Activated CD4-positive, alpha-beta T cell treated with anti-CD3 and anti-CD28 coated beads, Interleukin-2, amount 10 ng/mL, durations not matched to agents 24 days and 14 days (primary cell): ENCODE data around the gene DAND5. TPM values are rescaled to one million over a fixed set of nuclear protein-coding genes. Genes with fewer than 3 reads are reported as not detected.
A peak's percentile ranks its signal among the peaks of the same experiment; 100 is the strongest.

Experiments used
- DNase-seq: peaks from one replicate; pipeline ENCODE4 v3.0.0; 2022
- H3K27ac Mint-ChIP-seq: one replicate; pipeline ENCODE4 v1.8.0; 2022; ENCODE audit warnings: mild to moderate bottlenecking, mixed read lengths
- H3K27me3 Mint-ChIP-seq: one replicate; pipeline ENCODE4 v1.8.0; 2022; ENCODE audit warnings: mixed read lengths
- H3K36me3 Mint-ChIP-seq: one replicate; pipeline ENCODE4 v1.8.0; 2022; ENCODE audit warnings: low read depth, mild to moderate bottlenecking, mixed read lengths
- H3K4me1 Mint-ChIP-seq: one replicate; pipeline ENCODE4 v1.8.0; 2021; ENCODE audit warnings: mixed read lengths
- H3K4me3 Mint-ChIP-seq: one replicate; pipeline ENCODE4 v1.8.0; 2022; ENCODE audit warnings: mild to moderate bottlenecking, moderate library complexity, mixed read lengths
- H3K9me3 Mint-ChIP-seq: one replicate; pipeline ENCODE4 v1.8.0; 2021; ENCODE audit warnings: mixed read lengths
- intact Hi-C: fragments of 100-400 bp; cut with micrococcal nuclease; formaldehyde crosslinking; loops from one replicate; pipeline ENCODE4 v1.15.1; 2023
- total RNA-seq: library from RNA; stranded (reverse); gene quantifications from 2 replicates; pipeline ENCODE4 v1.2.3, GENCODE V29; 2022

DAND5 gene
- total RNA-seq, 1 donor from 2014 or later, result not detected

GRCh38 chr19:13008926-13009787 lies 39.8 kb downstream of the DAND5 start:
- peaks cover 43% of the 10 kb centered on the region for H3K27me3 Mint-ChIP-seq
- peaks cover 2% of the 10 kb centered on the region for H3K36me3 Mint-ChIP-seq
- peaks cover 12% of the 10 kb centered on the region for H3K4me1 Mint-ChIP-seq
- no peak overlapping the region for H3K27ac Mint-ChIP-seq
- H3K4me3 Mint-ChIP-seq, result no peak overlapping the region
- H3K9me3 Mint-ChIP-seq, result no peaks in the 10 kb centered on the region
- DNase-seq, result no peak
- intact Hi-C loops, result no loop called here

DNA sequence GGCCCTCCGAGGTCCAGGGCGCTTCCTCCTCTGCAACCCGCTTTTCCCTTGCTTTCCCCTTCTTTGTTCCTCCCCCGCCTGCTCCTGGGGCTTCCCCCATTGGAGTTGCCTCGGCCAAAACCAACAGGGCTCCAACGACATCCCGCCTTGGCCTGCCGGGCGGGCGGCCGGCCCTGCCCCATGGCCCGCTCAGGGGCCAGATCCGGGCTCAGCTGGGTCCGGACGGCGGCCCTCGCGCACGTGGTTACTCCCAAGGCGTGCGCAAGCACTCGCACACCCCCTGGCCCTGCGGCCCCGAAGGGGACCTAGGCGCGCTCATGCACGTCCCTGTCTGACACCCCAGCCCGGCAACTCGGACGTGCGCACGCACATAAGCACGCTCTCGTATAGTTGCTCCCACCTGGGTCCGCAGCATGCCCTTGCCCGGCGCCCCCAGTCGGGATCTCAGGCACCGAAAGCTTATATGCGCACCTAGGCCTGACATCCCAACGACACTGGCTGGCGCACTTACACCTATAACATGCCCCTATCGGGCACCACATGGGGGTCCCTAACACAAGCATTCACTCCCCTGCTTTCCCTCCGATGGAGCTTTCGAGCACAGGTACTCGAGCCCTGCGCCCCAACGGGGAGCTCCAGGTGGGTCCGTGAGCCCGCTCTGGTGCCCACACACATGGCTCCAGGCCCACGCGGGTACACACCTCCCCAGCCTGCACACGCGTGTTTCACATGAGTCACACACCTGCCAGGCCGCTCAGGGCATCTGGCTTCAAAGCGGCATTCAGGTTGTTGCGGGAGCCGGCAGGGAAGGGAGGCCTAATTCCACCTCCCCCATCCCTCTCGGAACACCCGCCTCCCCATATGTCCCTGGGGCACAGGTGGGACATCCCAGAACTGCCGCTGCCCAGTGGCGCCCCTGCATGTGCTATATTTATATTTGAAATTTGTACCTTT lies 40.9 kb downstream of the DAND5 start:
- no peak for DNase-seq
- H3K4me1 Mint-ChIP-seq, result peaks cover 15% of the 10 kb centered on the region
- H3K27ac Mint-ChIP-seq, result no peak overlapping the region
- H3K36me3 Mint-ChIP-seq, result peaks cover 2% of the 10 kb centered on the region
- peaks cover 53% of the 10 kb centered on the region for H3K27me3 Mint-ChIP-seq
- intact Hi-C loops, result loop anchor here (5.0 kb wide), 1 partner anchor 173 kb away; the partner anchor contains the start of gene MAST1
- no peaks in the 10 kb centered on the region for H3K9me3 Mint-ChIP-seq
- no peak overlapping the region for H3K4me3 Mint-ChIP-seq

DNA sequence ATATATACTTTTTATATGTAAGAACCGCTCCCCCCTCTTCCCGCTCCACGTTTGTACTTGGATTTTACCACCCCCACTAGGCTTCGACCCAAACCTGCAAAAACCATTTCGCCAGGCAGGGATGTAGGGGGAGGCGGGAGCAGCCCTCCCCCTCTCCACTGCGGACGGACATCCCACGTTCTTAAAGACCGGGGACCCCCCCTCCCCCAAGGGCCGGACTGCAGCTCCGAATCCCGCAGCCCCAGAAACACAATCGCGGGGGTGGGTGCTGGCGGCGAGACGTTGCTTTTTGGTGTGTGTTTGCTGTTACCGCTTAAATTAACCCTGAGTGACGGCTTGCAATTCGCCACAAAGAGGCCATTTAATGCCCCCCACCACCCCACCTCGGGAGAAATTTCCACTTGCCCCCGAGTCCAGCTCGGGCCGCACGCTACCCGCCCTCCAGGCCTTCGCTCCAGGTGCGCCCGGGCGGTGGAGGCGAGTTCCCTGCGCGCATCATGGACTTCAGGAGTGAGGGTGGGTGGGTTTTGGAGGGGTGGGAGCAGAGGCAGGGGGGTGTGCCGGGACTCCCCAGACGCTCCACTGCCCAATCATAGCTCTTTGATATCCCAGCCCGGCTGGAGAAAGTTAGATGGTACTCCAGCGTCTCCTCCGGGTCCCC lies 41.7 kb downstream of the DAND5 start:
- peaks cover 15% of the 10 kb centered on the region for H3K4me1 Mint-ChIP-seq
- no peak overlapping the region for H3K4me3 Mint-ChIP-seq
- no peak for DNase-seq
- no peaks in the 10 kb centered on the region for H3K9me3 Mint-ChIP-seq
- peaks cover 59% of the 10 kb centered on the region for H3K27me3 Mint-ChIP-seq
- peaks cover 2% of the 10 kb centered on the region for H3K36me3 Mint-ChIP-seq
- peak overlapping the region; percentile 51 for H3K27ac Mint-ChIP-seq
- intact Hi-C loops, result loop anchor here (5.0 kb wide), 1 partner anchor 174 kb away; the partner anchor contains the start of gene MAST1

GRCh38 chr19:13011653-13012389 lies 42.4 kb downstream of the DAND5 start:
- H3K4me3 Mint-ChIP-seq, result no peak overlapping the region
- intact Hi-C loops, result loop anchor here (1.0 to 5.0 kb wide), 3 partner anchors 17 to 175 kb away; partner anchors contain the start of genes MAST1 and NFIX
- peak overlapping the region; percentile 51 for H3K27ac Mint-ChIP-seq
- no peaks in the 10 kb centered on the region for H3K9me3 Mint-ChIP-seq
- H3K36me3 Mint-ChIP-seq, result peaks cover 2% of the 10 kb centered on the region
- peaks cover 65% of the 10 kb centered on the region for H3K27me3 Mint-ChIP-seq
- no peak for DNase-seq
- H3K4me1 Mint-ChIP-seq, result peaks cover 15% of the 10 kb centered on the region

DNA sequence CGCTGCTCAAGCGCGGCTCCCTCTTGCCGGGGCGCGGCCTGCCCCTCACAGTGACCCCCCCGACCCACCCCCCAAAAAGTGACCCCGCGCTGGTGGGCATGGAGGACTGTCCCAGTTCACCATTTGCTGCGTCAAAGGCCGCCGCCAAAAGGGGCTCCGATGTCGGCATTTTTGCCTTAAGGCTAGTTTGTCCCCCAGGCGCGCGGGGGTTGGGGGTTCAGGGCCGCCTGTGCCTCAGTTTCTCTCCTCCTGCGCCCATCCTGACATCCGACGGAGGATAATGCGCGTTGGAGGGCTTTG lies 43.0 kb downstream of the DAND5 start:
- peaks cover 2% of the 10 kb centered on the region for H3K36me3 Mint-ChIP-seq
- intact Hi-C loops, result loop anchor here (1.0 to 5.0 kb wide), 3 partner anchors 18 to 175 kb away; partner anchors contain the start of genes MAST1 and NFIX
- peaks cover 69% of the 10 kb centered on the region for H3K27me3 Mint-ChIP-seq
- peaks cover 15% of the 10 kb centered on the region for H3K4me1 Mint-ChIP-seq
- H3K9me3 Mint-ChIP-seq, result no peaks in the 10 kb centered on the region
- DNase-seq, result no peak
- H3K27ac Mint-ChIP-seq, result peak overlapping the region; percentile 59
- H3K4me3 Mint-ChIP-seq, result peak overlapping the region; percentile 76

GRCh38 chr19:13012690-13013608 lies 43.6 kb downstream of the DAND5 start:
- H3K9me3 Mint-ChIP-seq, result no peaks in the 10 kb centered on the region
- H3K4me1 Mint-ChIP-seq, result peaks cover 15% of the 10 kb centered on the region
- DNase-seq, result peak; percentile 76
- intact Hi-C loops, result loop anchor here (1.0 to 5.0 kb wide), 3 partner anchors 18 to 176 kb away; partner anchors contain the start of genes MAST1 and NFIX
- H3K4me3 Mint-ChIP-seq, result peak overlapping the region; percentile 76
- peak overlapping the region; percentile 67 for H3K27ac Mint-ChIP-seq
- peaks cover 75% of the 10 kb centered on the region for H3K27me3 Mint-ChIP-seq
- H3K36me3 Mint-ChIP-seq, result peaks cover 2% of the 10 kb centered on the region

DNA sequence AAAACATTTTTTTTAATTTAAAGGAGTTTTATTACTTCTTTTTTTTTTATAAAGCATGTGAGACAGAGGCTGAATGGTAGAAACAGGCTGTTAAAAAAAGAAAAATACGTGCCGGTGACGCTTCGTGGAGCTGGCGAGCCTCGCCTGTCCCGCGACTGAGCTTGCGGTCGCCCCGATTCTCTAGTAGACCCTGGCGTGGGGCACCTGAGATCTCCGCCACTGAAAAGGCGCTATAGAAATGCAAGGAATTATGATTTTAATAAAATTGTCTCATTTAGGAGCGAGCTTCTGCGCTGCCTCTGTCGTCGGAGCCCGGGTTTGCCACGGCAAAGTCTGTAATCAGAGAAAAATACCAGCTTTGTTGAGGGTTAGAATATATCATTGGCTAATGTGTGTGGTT lies 44.3 kb downstream of the DAND5 start:
- Mint-ChIP-seq H3K4me1 (peaks cover 15% of the 10 kb centered on the region), H3K27me3 (peaks cover 75% of the 10 kb centered on the region), H3K27ac (peak overlapping the region; percentile 29), H3K9me3 (no peaks in the 10 kb centered on the region), H3K36me3 (peaks cover 2% of the 10 kb centered on the region), H3K4me3 (peak overlapping the region; percentile 47)
- intact Hi-C loops, result loop anchor here (2.0 to 5.0 kb wide), 2 partner anchors 19 to 176 kb away; partner anchors contain the start of genes MAST1 and NFIX
- no peak for DNase-seq

- H3K4me1 Mint-ChIP-seq, result peaks cover 15% of the 10 kb centered on the region
- no peaks in the 10 kb centered on the region for H3K9me3 Mint-ChIP-seq
- H3K36me3 Mint-ChIP-seq, result peaks cover 2% of the 10 kb centered on the region
- DNase-seq, result no peak
- intact Hi-C loops, result loop anchor here (5.0 kb wide), 1 partner anchor 177 kb away; the partner anchor contains the start of gene MAST1
- H3K4me3 Mint-ChIP-seq, result peak overlapping the region; percentile 47
- peaks cover 73% of the 10 kb centered on the region for H3K27me3 Mint-ChIP-seq
- H3K27ac Mint-ChIP-seq, result peak overlapping the region; percentile 56
Observed at GRCh38 chr19:13014101-13014920, 44.9 kb downstream of the DAND5 start.

- no peak for DNase-seq
- Mint-ChIP-seq H3K4me3 (no peak overlapping the region), H3K27me3 (peaks cover 73% of the 10 kb centered on the region), H3K9me3 (no peaks in the 10 kb centered on the region), H3K36me3 (peaks cover 2% of the 10 kb centered on the region), H3K4me1 (peaks cover 15% of the 10 kb centered on the region), H3K27ac (peak overlapping the region; percentile 56)
- intact Hi-C loops, result loop anchor here (5.0 kb wide), 1 partner anchor 178 kb away; the partner anchor contains the start of gene MAST1
Observed at GRCh38 chr19:13014921-13015280, 45.5 kb downstream of the DAND5 start.

GRCh38 chr19:13015361-13016223 lies 46.2 kb downstream of the DAND5 start:
- Mint-ChIP-seq H3K4me3 (no peak overlapping the region), H3K36me3 (peaks cover 2% of the 10 kb centered on the region), H3K9me3 (no peaks in the 10 kb centered on the region), H3K27ac (no peak overlapping the region), H3K27me3 (peaks cover 72% of the 10 kb centered on the region), H3K4me1 (peaks cover 15% of the 10 kb centered on the region)
- no peak for DNase-seq
- intact Hi-C loops, result no loop called here

DNA sequence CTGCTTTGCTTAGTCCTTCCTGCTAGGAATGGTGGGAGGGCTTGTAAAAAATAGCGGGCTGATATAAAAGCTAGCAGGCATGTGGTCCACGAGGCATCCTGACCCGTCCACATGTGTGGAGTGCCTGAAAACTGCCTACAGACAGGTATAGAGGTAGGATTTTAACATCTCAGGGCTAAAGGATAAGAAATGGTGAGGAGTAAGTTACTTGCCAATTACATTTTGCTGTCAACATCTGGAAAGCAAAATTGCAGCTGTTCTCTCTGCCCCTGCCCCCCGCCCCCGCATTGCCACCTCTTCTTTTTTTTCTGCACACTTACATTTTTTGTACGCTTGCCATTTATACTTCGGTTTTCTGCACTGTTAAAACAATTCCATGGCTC lies 46.9 kb downstream of the DAND5 start:
- H3K9me3 Mint-ChIP-seq, result no peaks in the 10 kb centered on the region
- no peak overlapping the region for H3K4me3 Mint-ChIP-seq
- no peak overlapping the region for H3K27ac Mint-ChIP-seq
- DNase-seq, result no peak
- H3K4me1 Mint-ChIP-seq, result peaks cover 15% of the 10 kb centered on the region
- H3K36me3 Mint-ChIP-seq, result peaks cover 2% of the 10 kb centered on the region
- peaks cover 72% of the 10 kb centered on the region for H3K27me3 Mint-ChIP-seq
- intact Hi-C loops, result no loop called here
